SK-N-SH treated with all-trans-retinoic acid at 6 μM for 48 hours (cell line): Measurements from ENCODE around the gene MYDGF.

Experiments
- ARNTL ChIP-seq: fragments of 450-650 bp; formaldehyde crosslinking; IDR thresholded peaks from 2 replicates; pipeline ENCODE4 v1.5.0; 2020; ENCODE audit warnings: low read depth, mild to moderate bottlenecking, moderate library complexity, borderline replicate concordance
- BACH2 ChIP-seq: fragments of 250-450 bp; sonication (Bioruptor Pico); IDR thresholded peaks from 2 replicates; pipeline ENCODE4 v1.9.0; 2021; ENCODE audit warnings: mild to moderate bottlenecking, borderline replicate concordance
- CSDC2 ChIP-seq: fragments of 250-450 bp; sonication (Bioruptor Pico); IDR thresholded peaks from 2 replicates; pipeline ENCODE4 v1.5.0; 2020; ENCODE audit warnings: mild to moderate bottlenecking, moderate library complexity
- OSR1 ChIP-seq: fragments of 250-450 bp; sonication (Bioruptor Pico); IDR thresholded peaks from 2 replicates; pipeline ENCODE4 v1.8.0; 2022; ENCODE audit warnings: moderate library complexity, mild to moderate bottlenecking, inconsistent platforms
- PATZ1 ChIP-seq: fragments of 250-450 bp; sonication (Bioruptor Pico); IDR thresholded peaks from 2 replicates; pipeline ENCODE4 v1.8.0; 2020; ENCODE audit warnings: mild to moderate bottlenecking, moderate library complexity, borderline replicate concordance
- POU6F1 ChIP-seq: fragments of 250-450 bp; sonication (Bioruptor Pico); IDR thresholded peaks from 2 replicates; pipeline ENCODE4 v1.8.0; 2021; ENCODE audit warnings: low read depth, mild to moderate bottlenecking, moderate library complexity, borderline replicate concordance
- RARB ChIP-seq: fragments of 250-450 bp; sonication (Bioruptor Pico); IDR thresholded peaks from 2 replicates; pipeline ENCODE4 v1.8.0; 2021; ENCODE audit warnings: mild to moderate bottlenecking, moderate library complexity
- SNAI2 ChIP-seq: fragments of 250-450 bp; sonication (Bioruptor Pico); IDR thresholded peaks from 2 replicates; pipeline ENCODE4 v1.5.0; 2020; ENCODE audit warnings: mild to moderate bottlenecking, moderate library complexity
- TOX ChIP-seq: fragments of 250-450 bp; sonication (Bioruptor Pico); IDR thresholded peaks from 2 replicates; pipeline ENCODE4 v1.8.0; 2021; ENCODE audit warnings: mild to moderate bottlenecking, moderate library complexity, borderline replicate concordance
- ZFP30 ChIP-seq: fragments of 450-650 bp; formaldehyde crosslinking; IDR thresholded peaks from 2 replicates; pipeline ENCODE4 v1.5.0; 2022; ENCODE audit warnings: mild to moderate bottlenecking, moderate library complexity
- ZNF565 ChIP-seq: fragments of 450-650 bp; formaldehyde crosslinking; conservative IDR thresholded peaks from 2 replicates; pipeline ENCODE4 v1.5.0; 2020; ENCODE audit warnings: low read depth, mild to moderate bottlenecking, moderate library complexity
- ZNF70 ChIP-seq: fragments of 450-650 bp; formaldehyde crosslinking; IDR thresholded peaks from 2 replicates; pipeline ENCODE4 v1.5.0; 2020; ENCODE audit warnings: mild to moderate bottlenecking, moderate library complexity

- TF ChIP-seq SNAI2 (CRISPR knock-in tag): no peak
- TF ChIP-seq ZNF565 (CRISPR knock-in tag): no peak
- no peak for TF ChIP-seq ZFP30 (CRISPR knock-in tag)
- no peak for TF ChIP-seq BACH2 (CRISPR knock-in tag)
- no peak for TF ChIP-seq POU6F1 (CRISPR knock-in tag)
- no peak for TF ChIP-seq RARB
- TF ChIP-seq ARNTL (CRISPR knock-in tag): no peak
- no peak for TF ChIP-seq CSDC2 (CRISPR knock-in tag)
- TF ChIP-seq ZNF70 (CRISPR knock-in tag): no peak
- TF ChIP-seq PATZ1 (CRISPR knock-in tag): no peak
- no peak for TF ChIP-seq OSR1 (CRISPR knock-in tag)
- TF ChIP-seq TOX (CRISPR knock-in tag): no peak
Measured at GRCh38 chr19:4660993-4661392, 9.1 kb downstream of the MYDGF start.
